BE2C (cell line): ENCODE results near the gene KCNN4.

ENCODE experiments used
- DNase-seq: peaks from one replicate; pipeline ENCODE4 v3.0.0-alpha.2; 2020
- H3K27me3 ChIP-seq: fragments of 250-450 bp; sonication (Bioruptor Pico); 2 replicates; pipeline ENCODE4 v1.5.1; 2020; ENCODE audit warnings: mild to moderate bottlenecking
- H3K36me3 ChIP-seq: fragments of 250-450 bp; sonication (Bioruptor Pico); 2 replicates; pipeline ENCODE4 v1.5.1; 2020; ENCODE audit warnings: mild to moderate bottlenecking
- H3K4me1 ChIP-seq: fragments of 250-450 bp; sonication (Bioruptor Pico); 2 replicates; pipeline ENCODE4 v1.5.1; 2020
- H3K4me3 ChIP-seq: 2 replicates; pipeline ENCODE4 v1.5.1; 2011; ENCODE audit warnings: low read depth, low read length
- H3K9me3 ChIP-seq: fragments of 250-450 bp; sonication (Bioruptor Pico); 2 replicates; pipeline ENCODE4 v1.5.1; 2020
- CTCF ChIP-seq: IDR thresholded peaks from 2 replicates; pipeline ENCODE4 v1.5.1; 2012; ENCODE audit warnings: mild to moderate bottlenecking, low read depth, low read length

Gene KCNN4

GRCh38 chr19:43763473-43763939 lies 17.3 kb downstream of the KCNN4 start:
- H3K4me3 ChIP-seq: no peak overlapping the region
- no peaks in the 10 kb centered on the region for H3K27me3 ChIP-seq
- H3K4me1 ChIP-seq: no peaks in the 10 kb centered on the region
- no peaks in the 10 kb centered on the region for H3K9me3 ChIP-seq
- H3K36me3 ChIP-seq: no peaks in the 10 kb centered on the region
- no peak for DNase-seq
- no peak for TF ChIP-seq CTCF

GRCh38 chr19:43762814-43763213 lies 18.0 kb downstream of the KCNN4 start:
- TF ChIP-seq CTCF: no peak
- H3K4me1 ChIP-seq: no peaks in the 10 kb centered on the region
- no peaks in the 10 kb centered on the region for H3K27me3 ChIP-seq
- no peak overlapping the region for H3K4me3 ChIP-seq
- DNase-seq: no peak
- H3K9me3 ChIP-seq: no peaks in the 10 kb centered on the region
- H3K36me3 ChIP-seq: no peaks in the 10 kb centered on the region

- TF ChIP-seq CTCF: no peak
- H3K36me3 ChIP-seq: peaks cover 2% of the 10 kb centered on the region; the same call in 1 of the 2 replicates
- H3K4me1 ChIP-seq: no peaks in the 10 kb centered on the region
- H3K27me3 ChIP-seq: no peaks in the 10 kb centered on the region
- DNase-seq: no peak
- H3K9me3 ChIP-seq: no peaks in the 10 kb centered on the region
- no peak overlapping the region for H3K4me3 ChIP-seq
These were observed 19.8 kb downstream of the KCNN4 start for GRCh38 chr19:43760941-43761340.

GRCh38 chr19:43759515-43759914 lies 21.3 kb downstream of the KCNN4 start:
- peaks cover 2% of the 10 kb centered on the region; the same call in 1 of the 2 replicates for H3K36me3 ChIP-seq
- no peak overlapping the region for H3K4me3 ChIP-seq
- H3K27me3 ChIP-seq: no peaks in the 10 kb centered on the region
- H3K4me1 ChIP-seq: no peaks in the 10 kb centered on the region
- peak; percentile 15; the same call in 1 of the 2 replicates for TF ChIP-seq CTCF
- H3K9me3 ChIP-seq: no peaks in the 10 kb centered on the region
- DNase-seq: no peak

- no peak for TF ChIP-seq CTCF
- Histone ChIP-seq H3K36me3 (peaks cover 15% of the 10 kb centered on the region), H3K9me3 (no peaks in the 10 kb centered on the region), H3K4me3 (peak overlapping the region; percentile 82), H3K27me3 (no peaks in the 10 kb centered on the region), H3K4me1 (no peaks in the 10 kb centered on the region)
- DNase-seq: peak; percentile 66
These were observed 25.4 kb downstream of the KCNN4 start for GRCh38 chr19:43755256-43755801.

GRCh38 chr19:43754503-43755255 lies 26.1 kb downstream of the KCNN4 start, which contains the start of gene SMG9:
SMG9 (minus strand) TSS chr19:43754962; CDS start chr19:43750741, 4,221 bp downstream.
- no peaks in the 10 kb centered on the region for H3K27me3 ChIP-seq
- H3K9me3 ChIP-seq: no peaks in the 10 kb centered on the region
- DNase-seq: peak; percentile 98
- peak within 1 kb of the TSS; percentile 82 for H3K4me3 ChIP-seq
- no peaks in the 10 kb centered on the region for H3K4me1 ChIP-seq
- peaks cover 21% of the 10 kb centered on the region for H3K36me3 ChIP-seq
- TF ChIP-seq CTCF: no peak
